Effector CD8-positive, alpha-beta T cell (primary cell): ENCODE data around the gene ALDH1A1.

Source experiments
- DNase-seq: peaks from one replicate; lab custom pipeline; 2025; lab: John Stamatoyannopoulos, UW

The ALDH1A1 gene

GRCh38 chr9:72979405-72980100 is 26.7 kb upstream of the ALDH1A1 start:
- no peak for DNase-seq

- no peak for DNase-seq
These were observed 25.9 kb upstream of the ALDH1A1 start for GRCh38 chr9:72978744-72979143.

- no peak for DNase-seq
These were observed 24.8 kb upstream of the ALDH1A1 start for GRCh38 chr9:72977670-72978069.

GRCh38 chr9:72974501-72974900 is 21.6 kb upstream of the ALDH1A1 start:
- DNase-seq = no peak

DNA sequence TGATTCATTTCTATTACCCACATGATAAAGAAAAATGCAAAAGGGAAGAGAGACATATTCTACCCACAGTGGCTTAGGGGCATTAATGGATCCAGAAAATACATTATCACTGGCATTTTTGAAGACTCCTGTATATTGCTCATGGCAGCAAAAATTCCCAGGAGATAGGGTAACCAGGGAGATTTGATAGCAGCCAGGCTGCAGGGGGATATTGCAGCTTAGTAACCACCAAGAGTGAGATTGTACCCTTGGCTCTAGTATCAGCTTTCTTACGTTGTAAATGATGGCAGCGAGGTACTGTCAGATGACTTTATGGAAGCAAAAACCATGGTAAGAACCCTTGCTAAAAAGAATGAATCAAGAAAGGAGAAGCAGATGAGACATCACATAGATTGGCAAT is 19.8 kb upstream of the ALDH1A1 start:
- no peak for DNase-seq

DNA sequence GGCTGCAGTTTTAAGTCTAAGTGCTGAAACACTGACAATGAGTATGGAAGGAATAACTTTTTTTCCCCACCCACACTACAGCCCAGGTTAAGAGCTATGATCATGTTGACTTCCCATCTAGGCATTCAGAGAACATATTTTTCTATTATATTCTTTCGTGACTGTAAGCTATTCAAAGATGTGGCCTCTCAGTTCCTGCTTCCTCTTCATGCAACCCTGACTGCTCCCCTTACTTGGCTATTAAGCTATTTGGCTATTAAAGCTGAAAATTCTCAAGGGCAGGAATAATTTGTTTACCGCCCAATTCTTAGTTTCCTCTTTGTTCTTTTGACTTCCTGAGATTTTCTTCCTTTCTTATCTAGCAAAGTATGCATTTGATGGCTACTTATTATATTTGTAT is 18.6 kb upstream of the ALDH1A1 start:
- no peak for DNase-seq

DNA sequence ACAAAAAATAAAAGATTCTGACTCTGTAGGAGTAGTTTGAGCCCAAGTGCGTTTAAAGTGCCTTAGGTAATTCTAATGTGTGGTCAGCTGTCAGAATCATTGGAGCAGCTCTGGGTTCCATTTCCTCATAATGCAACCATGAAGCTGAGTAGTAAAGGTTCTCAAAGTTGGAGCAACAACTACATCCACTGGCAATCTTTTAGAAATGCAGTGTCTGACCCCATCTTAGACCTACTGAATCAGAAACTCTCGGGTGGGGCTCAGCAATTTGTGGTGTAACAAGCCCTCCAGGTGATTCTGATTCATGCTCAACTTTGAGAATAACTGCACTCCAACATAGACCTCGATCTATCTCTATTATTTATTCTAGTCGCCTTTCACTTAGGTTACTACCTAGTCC is 7.6 kb upstream of the ALDH1A1 start:
- DNase-seq = no peak

DNA sequence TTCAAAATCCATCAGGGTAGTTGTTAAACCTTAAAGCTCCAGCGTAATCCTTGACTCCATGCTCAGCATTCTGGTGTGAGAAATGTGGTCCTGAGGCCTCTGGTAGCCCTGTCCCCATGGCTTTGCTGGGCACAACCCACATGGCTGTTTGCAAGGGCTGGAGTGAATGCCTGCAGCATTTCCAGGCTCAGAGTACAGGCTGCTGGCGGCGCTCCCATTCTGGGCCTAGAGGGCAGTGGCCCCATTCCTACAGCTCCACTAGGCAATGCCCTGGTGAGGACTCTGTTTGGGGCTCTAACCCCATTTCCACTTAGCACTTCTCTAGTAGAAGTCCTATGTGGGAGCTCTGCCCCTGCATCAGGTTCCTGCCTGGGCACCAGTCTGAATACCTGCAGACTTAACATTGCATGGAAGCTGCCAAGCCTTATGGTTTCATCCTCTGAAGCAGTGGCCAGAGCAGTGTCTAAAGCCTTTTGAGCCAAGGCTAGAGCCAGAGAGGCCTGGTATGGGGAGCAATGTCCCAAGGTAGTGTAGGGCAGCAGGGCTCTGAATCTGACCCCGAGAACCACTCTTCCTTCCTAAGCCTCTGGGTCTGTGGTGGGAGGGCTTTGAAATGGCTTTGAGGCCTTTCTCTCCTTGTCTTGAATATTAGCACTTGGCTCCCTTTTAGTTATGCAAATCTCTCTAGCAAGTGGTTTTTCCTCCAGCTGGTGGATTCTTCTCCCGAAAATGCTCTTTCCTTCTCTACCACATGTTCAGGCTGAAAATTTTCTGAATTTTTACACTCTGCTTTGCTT is 5.8 kb upstream of the ALDH1A1 start:
- no peak for DNase-seq

DNA sequence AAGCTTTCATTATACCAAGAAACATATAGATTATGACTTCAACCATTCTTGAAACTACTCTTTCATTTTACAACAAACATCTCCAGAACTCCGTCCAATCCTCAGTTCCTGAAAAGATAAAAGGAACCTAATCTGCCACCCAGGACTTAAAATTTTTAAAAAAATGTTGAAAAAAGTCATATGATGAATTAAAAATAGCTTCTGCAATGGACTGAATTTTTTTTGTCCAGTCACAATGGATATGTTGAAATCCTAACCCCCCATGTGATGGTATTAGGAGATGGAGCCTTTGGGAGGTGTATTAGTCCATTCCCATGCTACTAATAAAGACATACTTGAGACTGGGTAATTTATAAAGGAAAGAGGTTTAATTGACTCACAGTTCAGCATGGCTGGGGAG is 2.7 kb upstream of the ALDH1A1 start:
- DNase-seq = no peak

- no peak for DNase-seq
These were observed 2.2 kb upstream of the ALDH1A1 start for GRCh38 chr9:72955126-72955455.

DNA sequence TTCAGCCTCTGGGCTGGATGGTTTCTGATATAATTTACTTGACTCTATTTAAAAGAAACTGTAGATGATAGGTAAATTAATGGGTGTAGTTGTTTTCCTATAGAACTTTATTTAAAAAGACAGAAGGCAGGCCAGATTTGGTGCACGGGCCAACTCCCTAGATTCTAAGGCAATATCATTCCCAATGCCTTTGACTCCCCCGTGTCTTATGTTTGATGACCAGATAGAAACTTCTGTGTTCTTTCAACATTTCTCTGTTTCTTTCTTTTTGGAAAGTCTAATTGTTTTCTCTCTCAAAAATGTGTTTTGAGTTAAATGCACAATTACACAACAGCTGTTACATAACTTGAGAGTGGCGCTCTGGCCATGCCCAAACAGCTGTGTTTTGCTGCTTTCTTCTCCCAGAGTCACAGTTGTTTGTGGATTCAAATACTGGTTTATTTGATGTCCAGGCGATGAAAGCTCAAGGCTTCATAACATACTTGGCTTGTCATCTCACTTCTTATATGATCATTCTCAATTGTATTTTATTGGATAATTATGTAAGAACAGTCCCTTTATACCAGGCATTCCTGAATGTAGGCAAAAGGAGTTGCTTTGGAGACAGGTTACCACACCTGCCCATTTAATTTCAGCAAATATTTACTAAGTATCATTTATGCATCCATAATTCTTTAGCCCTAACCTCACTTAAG is 1.7 kb upstream of the ALDH1A1 start:
- DNase-seq = no peak

DNA sequence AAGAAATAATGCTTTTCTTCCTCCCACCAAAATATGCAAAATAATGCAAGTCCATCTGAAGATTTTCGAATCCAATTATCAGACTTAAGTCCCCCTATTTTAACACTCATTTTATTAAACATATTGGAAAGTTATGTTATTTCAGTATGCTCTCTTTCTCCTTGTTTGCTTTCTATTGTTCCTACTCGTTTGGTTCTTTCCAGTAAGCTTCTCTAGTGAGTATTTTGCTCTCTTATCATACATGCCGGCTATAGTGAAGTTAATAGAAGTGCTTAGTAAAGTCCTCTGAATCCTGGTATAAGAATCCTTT is 517 bp downstream of the ALDH1A1 start:
- no peak for DNase-seq

- DNase-seq = no peak
These were observed 1.1 kb downstream of the ALDH1A1 start for GRCh38 chr9:72951520-72952380.

DNA sequence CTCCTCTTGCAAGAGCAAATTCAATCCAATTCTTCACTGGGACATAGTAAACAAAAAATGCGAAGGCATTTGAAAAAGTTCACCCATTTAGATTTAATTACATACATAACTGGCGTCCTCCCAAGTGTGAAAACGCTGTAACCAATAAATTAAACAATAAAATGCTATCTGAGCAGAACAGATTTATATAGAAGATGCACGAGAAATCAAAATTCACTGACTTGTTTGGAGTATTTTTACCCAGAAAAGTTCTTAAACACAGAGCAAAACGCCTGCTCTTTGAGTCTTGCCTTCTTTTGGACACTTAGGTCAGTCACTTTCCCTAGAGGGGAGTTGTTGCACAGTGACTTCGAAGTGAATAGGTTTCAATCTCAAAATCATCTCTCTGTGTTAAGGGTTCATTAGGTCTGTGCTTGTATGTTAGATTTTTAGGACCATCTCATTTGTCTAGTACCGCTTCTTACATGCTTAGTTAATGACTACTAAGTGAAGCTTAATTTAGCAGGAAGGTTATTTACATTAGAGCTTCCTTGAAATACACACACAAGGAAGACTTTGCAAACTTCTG is 1.9 kb downstream of the ALDH1A1 start:
- no peak for DNase-seq

DNA sequence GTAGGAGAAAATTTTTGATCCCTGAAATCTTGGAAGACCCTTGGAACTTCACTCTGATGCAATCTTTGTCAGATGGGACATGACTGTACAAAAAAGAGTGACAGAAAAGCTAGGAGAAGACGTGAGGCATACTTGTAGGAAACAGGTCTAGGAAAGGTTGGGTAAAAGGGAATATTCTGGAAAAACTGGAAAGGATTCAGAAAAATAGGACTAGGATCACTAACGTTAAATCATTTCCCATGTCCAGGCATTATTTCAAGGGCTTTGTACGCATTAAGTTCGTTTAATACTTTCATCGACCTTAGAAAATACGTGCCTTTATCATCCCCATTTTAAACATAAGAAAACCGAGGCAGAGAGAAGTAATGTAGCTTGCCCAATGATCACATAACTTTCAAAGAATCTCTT is 2.9 kb downstream of the ALDH1A1 start:
- DNase-seq = no peak

- DNase-seq = no peak
These were observed 3.6 kb downstream of the ALDH1A1 start for GRCh38 chr9:72949244-72949582.

- DNase-seq = no peak
These were observed 4.1 kb downstream of the ALDH1A1 start for GRCh38 chr9:72948575-72949243.

DNA sequence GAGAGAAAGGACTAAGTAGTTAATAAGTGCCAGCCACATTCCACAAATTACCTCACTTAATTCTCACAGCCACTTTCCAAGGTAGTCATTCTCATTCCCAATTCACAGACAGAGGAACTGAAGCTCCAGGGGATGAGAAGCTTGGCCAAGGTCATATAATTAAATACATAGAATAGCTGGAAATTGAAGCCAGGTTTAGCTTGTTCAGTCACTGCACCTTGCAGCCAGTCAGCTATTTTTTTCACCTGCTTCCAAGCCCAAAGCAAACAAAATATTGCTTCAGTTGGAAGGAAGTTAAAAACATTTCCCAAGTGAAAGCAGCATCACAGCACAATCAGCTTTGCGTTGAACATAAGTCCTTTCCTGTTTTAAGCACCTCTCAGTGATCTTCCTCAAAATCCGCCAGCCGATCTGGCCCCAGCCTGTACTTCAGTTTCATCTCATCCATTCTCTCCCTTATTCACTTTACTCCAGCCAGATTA is 4.8 kb downstream of the ALDH1A1 start:
- no peak for DNase-seq

DNA sequence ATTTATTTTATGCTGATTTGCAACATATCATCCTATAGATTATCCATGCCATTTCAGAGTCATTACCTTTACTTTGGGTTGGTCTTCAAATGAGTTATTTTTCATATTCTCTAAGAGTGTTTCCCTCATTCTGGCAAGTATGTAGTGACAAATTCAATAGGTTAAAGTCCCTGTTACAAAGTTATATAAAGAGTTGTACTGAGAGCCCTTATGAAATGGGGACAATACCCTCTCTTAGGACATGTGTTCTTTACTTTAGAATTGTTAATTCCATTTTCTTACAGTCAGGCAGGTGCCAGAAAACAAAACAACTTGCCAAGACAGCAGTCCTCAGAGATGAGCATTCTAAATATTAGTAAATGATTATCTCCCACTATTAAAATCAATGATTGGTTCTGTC is 6.0 kb downstream of the ALDH1A1 start:
- no peak for DNase-seq

GRCh38 chr9:72946318-72946717 is 6.5 kb downstream of the ALDH1A1 start:
- no peak for DNase-seq

DNA sequence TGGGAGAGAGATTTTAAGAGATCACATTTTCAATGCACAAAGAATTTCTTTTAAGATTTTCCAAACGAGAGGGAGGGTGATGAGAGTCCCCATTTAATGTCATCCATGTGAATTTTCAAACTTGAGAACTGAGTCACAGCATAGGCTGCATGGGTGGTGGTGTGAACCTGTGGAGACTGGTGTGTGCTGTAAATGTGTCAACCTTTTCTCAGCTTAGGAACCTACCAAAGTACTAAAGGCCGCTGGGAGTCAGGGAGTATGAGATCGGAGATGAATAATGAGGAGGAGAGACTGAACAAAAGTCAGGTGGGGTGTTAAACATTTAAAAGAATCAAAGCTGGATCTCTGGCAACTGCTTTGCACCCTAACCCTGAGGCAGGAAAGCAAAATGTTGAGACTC is 7.5 kb downstream of the ALDH1A1 start:
- DNase-seq = no peak
